HepG2 (cell line): ENCODE results near the gene PPP4R3A. TPM values are rescaled to one million over a fixed set of nuclear protein-coding genes. Genes with fewer than 3 reads are reported as not detected.

ENCODE experiments used
- ATAC-seq: fragments of 200-7000 bp; cut with Tn5 transposase; 3 replicates; pipeline ENCODE4 v1.9.1; 2020; ENCODE audit warnings: mild to moderate bottlenecking, moderate library complexity
- BruUV-seq: library from RNA; stranded (reverse); fragments of 400-500 nt; replicated peaks from 2 replicates; lab custom pipeline; 2021; lab: Mats Ljungman, UMichigan
- CTCF ChIA-PET: fragments of 300-600 bp; formaldehyde crosslinking; extraction: SDS; loops from one replicate; lab custom pipeline; 2021; ENCODE audit warnings: low total read pairs, inconsistent platforms, low intra/inter-chr PET ratio; lab: Yijun Ruan, JAX
- POLR2A ChIA-PET: fragments of 350-600 bp; sonication (Branson Sonifier 250); formaldehyde crosslinking; loops from one replicate; lab custom pipeline; 2020; ENCODE audit warnings: antibody characterized with exemption, inconsistent platforms; lab: Yijun Ruan, JAX
- DNase-seq: peaks from one replicate; pipeline ENCODE4 v3.0.0-alpha.2; 2015; ENCODE audit warnings: low spot score
- FAIRE-seq: peaks from 3 replicates; lab custom pipeline; 2011; peaks lifted over from hg19 to GRCh38; lab: Jason Lieb, UNC
- H2AFZ ChIP-seq: one replicate; pipeline ENCODE4 v1.6.1; 2011; ENCODE audit warnings: low read length, inconsistent platforms
- H3K27ac ChIP-seq: fragments of 300-600 bp; 3 replicates; pipeline ENCODE4 v1.8.0; 2011; ENCODE audit warnings: mixed run types, mild to moderate bottlenecking, mixed read lengths, low read length, inconsistent platforms; ENCODE audit not compliant: insufficient read depth; ENCODE audit errors: extremely low read length
- H3K27me3 ChIP-seq, 2 experiments: fragments of 200-600 bp in 1 of 2; 2 replicates in 1 of 2; 3 replicates in 1 of 2; pipeline versions ENCODE4 v1.6.0 to v1.8.0; 2011; ENCODE audit warnings: low read length in 2 of 2, mild to moderate bottlenecking in 2 of 2, moderate library complexity in 2 of 2, inconsistent platforms in 1 of 2; ENCODE audit not compliant: insufficient read depth in 2 of 2, control insufficient read depth in 1 of 2
- H3K36me3 ChIP-seq, 2 experiments: fragments of 200-600 bp in 1 of 2; replicated peaks in 1 of 2; 2 replicates in 1 of 2; 3 replicates in 1 of 2; pipeline versions ENCODE4 v1.5.1 to v1.8.0; 2011; ENCODE audit warnings: low read length in 2 of 2, inconsistent platforms in 1 of 2; ENCODE audit not compliant: insufficient read depth in 2 of 2, control insufficient read depth in 1 of 2
- H3K4me1 ChIP-seq: 2 replicates; pipeline ENCODE4 v1.5.1; 2012; ENCODE audit warnings: low read length, inconsistent platforms; ENCODE audit not compliant: insufficient read depth
- H3K4me2 ChIP-seq: 2 replicates; pipeline ENCODE4 v1.6.0; 2011; ENCODE audit warnings: low read depth, low read length, inconsistent platforms
- H3K4me3 ChIP-seq, 3 experiments: fragments of 200-600 bp in 1 of 3; sonication (generic), shearing (Covaris generic) in 1 of 3; replicated peaks in 1 of 3; 2 replicates each; pipeline ENCODE4 v1.5.1; 2011 to 2016; ENCODE audit warnings: low read length in 3 of 3, inconsistent platforms in 2 of 3, low read depth in 2 of 3, mild to moderate bottlenecking in 2 of 3, control low read depth in 1 of 3, mixed read lengths in 1 of 3; ENCODE audit not compliant: insufficient read depth in 1 of 3
- H3K79me2 ChIP-seq: one replicate; pipeline ENCODE4 v1.6.1; 2011; ENCODE audit warnings: low read length, inconsistent platforms; ENCODE audit not compliant: insufficient read depth
- H3K9ac ChIP-seq: 2 replicates; pipeline ENCODE4 v1.6.0; 2011; ENCODE audit warnings: mild to moderate bottlenecking, low read depth, low read length, inconsistent platforms; ENCODE audit not compliant: insufficient read depth
- H3K9me3 ChIP-seq: 2 replicates; pipeline ENCODE4 v1.5.1; 2012; ENCODE audit warnings: mild to moderate bottlenecking, low read length
- H4K20me1 ChIP-seq: 2 replicates; pipeline ENCODE4 v1.6.0; 2011; ENCODE audit warnings: inconsistent platforms, mild to moderate bottlenecking, low read length, moderate library complexity; ENCODE audit not compliant: insufficient read depth
- AFF4 ChIP-seq: sonication (generic); formaldehyde crosslinking; IDR thresholded peaks from 2 replicates; pipeline ENCODE4 v1.4.0; 2020; ENCODE audit warnings: missing genetic modification reagents
- ARID3A ChIP-seq: IDR thresholded peaks from 2 replicates; pipeline ENCODE4 v1.6.1; 2012; ENCODE audit warnings: low read depth, low read length, improper control_type of control experiment
- HNF1A ChIP-seq, 2 experiments: sonication (generic) in 1 of 2; formaldehyde crosslinking in 1 of 2; IDR thresholded peaks; 2 replicates each; pipeline versions ENCODE4 v1.4.0 to v1.6.1; 2016 to 2020; ENCODE audit warnings: borderline replicate concordance in 1 of 2, low read depth in 1 of 2, mild to moderate bottlenecking in 1 of 2, missing genetic modification reagents in 1 of 2
- MXI1 ChIP-seq: IDR thresholded peaks from 3 replicates; pipeline ENCODE4 v1.6.1; 2012; ENCODE audit warnings: low read depth, low read length, inconsistent platforms, borderline replicate concordance
- RFX1 ChIP-seq: fragments of 450-650 bp; IDR thresholded peaks from 2 replicates; pipeline ENCODE4 v1.6.1; 2017
- RFX3 ChIP-seq: IDR thresholded peaks from 2 replicates; pipeline ENCODE4 v1.6.1; 2016; ENCODE audit warnings: missing biosample characterization, missing genetic modification reagents
- SAP130 ChIP-seq: IDR thresholded peaks from 2 replicates; pipeline ENCODE4 v1.6.1; 2016; ENCODE audit warnings: low read depth
- XBP1 ChIP-seq: sonication (generic); formaldehyde crosslinking; IDR thresholded peaks from 2 replicates; pipeline ENCODE4 v1.5.0; 2020; ENCODE audit warnings: missing genetic modification reagents
- WGBS: methylation state at CpG from one replicate; pipeline ENCODE4 v1.1.6; 2017; ENCODE audit warnings: low lambda C conversion rate; 5-methylcytosine and 5-hydroxymethylcytosine counted together
- in situ Hi-C: cut with HindIII; loops from 2 replicates; pipeline ENCODE4 v1.10.0; 2017; ENCODE audit warnings: low pct_unique_long_range_greater_than_20kb; ENCODE audit not compliant: extremely low pct_ligation_motif_present
- intact Hi-C: fragments of 100-400 bp; cut with micrococcal nuclease; formaldehyde crosslinking; loops from one replicate; pipeline ENCODE4 v1.10.0; 2022; ENCODE audit not compliant: unreplicated experiment
- polyA plus RNA-seq, 8 experiments: library from polyadenylated mRNA; depleted of rRNA in 3 of 8; stranded (reverse) in 7 of 8; unstranded in 1 of 8; fragments of >200 nt; fragmentation: Illumina TruSeq in 4 of 8; extraction: Trizol in 4 of 8; gene quantifications; 2 replicates each; pipeline versions ENCODE4 v1.2.1 to v1.2.3, GENCODE V29; 2011 to 2016; ENCODE audit warnings: low read depth in 4 of 8, missing spikeins in 1 of 8, mixed read lengths in 1 of 8; ENCODE audit not compliant: insufficient read depth in 1 of 8
- total RNA-seq, 5 experiments: library from RNA; depleted of rRNA; stranded (reverse); fragments of >200 nt; fragmentation: Illumina TruSeq; extraction: Trizol; gene quantifications; 2 replicates each; pipeline ENCODE4 v1.2.3, GENCODE V29; 2016; ENCODE audit warnings: low read depth in 1 of 5

The PPP4R3A gene
- total and polyA plus RNA-seq, 2 of the 13 experiments (the other 11 are each of a cell fraction or from before 2014, with no cell fraction given): 22.5 to 57.4 TPM

- H3K27ac ChIP-seq: peak overlapping the region; percentile 73
- intact Hi-C loops: no loop called here
- no peak overlapping the region for H3K4me3 ChIP-seq
- ATAC-seq (peak; percentile 78), FAIRE-seq (no peak), DNase-seq (peak; percentile 41)
- in situ Hi-C loops: no loop called here
- H3K9me3 ChIP-seq: no peaks in the 10 kb centered on the region
- H3K27me3 ChIP-seq: no peaks in the 10 kb centered on the region
- peaks cover 68% of the 10 kb centered on the region for H4K20me1 ChIP-seq
- peak overlapping the region; percentile 35; the same call in 1 of the 2 replicates for H3K9ac ChIP-seq
- TF ChIP-seq RFX3: peak; percentile 82
- 0 out of 2 replicates have a peak, but pooled peaks have one; percentile 14 for TF ChIP-seq SAP130
- TF ChIP-seq ARID3A: peak; percentile 72; the same call in 1 of the 2 replicates
- TF ChIP-seq MXI1: 0 out of 3 replicates have a peak, but pooled peaks have one; percentile 20
- TF ChIP-seq AFF4 (CRISPR knock-in tag): no peak
- TF ChIP-seq RFX1: peak; percentile 84
- peak; percentile 61 for TF ChIP-seq HNF1A (IDR thresholded peaks at IDR 0.05; ENCODE audit: low read depth)
- TF ChIP-seq HNF1A (CRISPR knock-in tag; IDR thresholded peaks at IDR 0.05; ENCODE audit: borderline replicate concordance): no peak
- TF ChIP-seq XBP1 (CRISPR knock-in tag): no peak
- 100% methylated on average over 1 of the region's 1 CpG for WGBS
- H2AFZ ChIP-seq: no peak overlapping the region
- H3K4me2 ChIP-seq: 0 out of 2 replicates have a peak overlapping the region, but pooled peaks have one; percentile 8
- peaks cover 93% of the 10 kb centered on the region for H3K79me2 ChIP-seq
- peaks cover 4 to 17% of the 10 kb centered on the region in 2 experiments; a peak in 3 of 5 replicates for H3K36me3 ChIP-seq
- BruUV-seq: no TSS peak
- H3K4me1 ChIP-seq: peaks cover 39% of the 10 kb centered on the region
- ChIA-PET CTCF (no interaction called here), POLR2A (interaction anchor here (1.7 kb wide), 1 partner anchor 13 kb away, joined by 12 read pairs; the partner anchor contains the start of gene PPP4R3A)
Observed at GRCh38 chr14:91496790-91497189, 13.3 kb downstream of the PPP4R3A start.
